GM23248 (cell line): ENCODE measurements around the gene RASAL2.

ENCODE experiments used
- EZH2 ChIP-seq: fragments of 200-600 bp; sonication (generic); IDR thresholded peaks from 2 replicates; pipeline ENCODE4 v1.6.1; 2018; ENCODE audit warnings: antibody characterized with exemption, mild to moderate bottlenecking; ENCODE audit not compliant: insufficient read depth, poor library complexity, severe bottlenecking
- EZH2phosphoT487 ChIP-seq: fragments of 200-600 bp; sonication (generic); IDR thresholded peaks from 2 replicates; pipeline ENCODE4 v1.6.1; 2018; ENCODE audit warnings: antibody characterized with exemption, moderate library complexity, mild to moderate bottlenecking, low read depth; ENCODE audit not compliant: insufficient read depth

DNA sequence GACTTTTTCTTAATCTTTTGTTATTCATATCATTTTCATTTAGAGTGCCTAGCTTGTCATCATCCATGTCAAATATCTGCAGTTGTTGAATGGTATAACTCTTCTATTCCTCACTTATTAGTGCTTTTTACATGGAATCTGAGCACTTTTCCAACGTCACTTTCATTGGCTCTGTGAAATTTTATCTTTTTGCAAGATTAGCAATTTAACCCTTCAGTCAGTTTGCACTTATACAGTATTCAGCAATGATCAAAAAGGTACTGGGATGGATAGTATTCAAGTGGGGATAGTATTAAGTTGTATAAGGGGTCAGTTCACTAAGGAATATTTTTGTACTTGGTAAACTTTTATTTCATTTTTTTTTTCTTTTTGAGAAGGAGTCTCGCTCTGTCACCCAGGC is 150.0 kb downstream of the RASAL2 start:
- no peak for TF ChIP-seq EZH2
- TF ChIP-seq EZH2phosphoT487 = no peak
